Activated CD8-positive, alpha-beta memory T cell treated with anti-CD3 and anti-CD28 coated beads for 24 hours (primary cell): ENCODE data around the gene UQCRH.

Experiments
- DNase-seq: peaks from one replicate; pipeline ENCODE4 v3.0.0-alpha.2; 2020

The UQCRH gene

DNA sequence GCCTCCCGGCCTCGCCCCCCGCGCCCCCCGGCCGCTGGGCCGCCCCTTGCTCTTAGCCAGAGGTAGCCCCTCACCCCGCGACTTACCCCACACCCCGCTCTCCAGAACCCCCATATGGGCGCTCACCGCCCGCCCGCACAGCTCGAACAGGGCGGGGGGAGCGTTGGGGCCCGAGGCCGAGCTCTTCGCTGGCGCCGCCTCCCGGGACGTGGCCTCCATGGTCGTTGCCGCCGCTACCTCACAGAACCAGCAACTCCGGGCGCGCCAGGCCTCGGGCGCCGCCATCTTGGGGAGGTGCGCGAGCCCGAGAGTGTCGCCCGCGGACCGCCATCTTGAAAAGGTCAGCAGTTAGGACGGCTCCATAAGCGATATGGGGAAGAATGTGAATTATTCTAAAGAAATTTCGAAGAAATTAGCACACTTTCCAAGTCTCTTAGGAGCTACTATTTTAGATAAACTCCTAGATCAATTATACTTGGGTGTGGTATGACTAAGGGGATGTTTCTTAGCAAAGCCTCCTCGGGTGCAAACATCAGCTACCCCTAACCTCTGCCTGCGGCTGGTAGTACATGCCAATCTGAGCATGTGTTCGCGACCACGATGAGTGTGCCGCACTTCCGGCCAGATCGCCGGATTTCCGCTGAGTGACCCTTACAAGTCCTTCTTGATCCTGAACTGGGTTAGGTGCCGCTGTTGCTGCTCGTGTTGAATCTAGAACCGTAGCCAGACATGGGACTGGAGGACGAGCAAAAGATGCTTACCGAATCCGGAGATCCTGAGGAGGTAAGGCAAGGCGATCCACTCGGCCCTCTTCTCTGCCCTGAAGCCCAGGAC lies at the start of gene UQCRH, which contains the start of gene LRRC41:
TSS of gene UQCRH (plus strand) at position 661 of the 834 bp plus-strand sequence. CDS start at position 730, 69 bp downstream.
TSS of gene LRRC41 (minus strand) at position 579 of the 834 bp plus-strand sequence. CDS start at position 285, 294 bp downstream.
- peak; percentile 98 for DNase-seq

DNA sequence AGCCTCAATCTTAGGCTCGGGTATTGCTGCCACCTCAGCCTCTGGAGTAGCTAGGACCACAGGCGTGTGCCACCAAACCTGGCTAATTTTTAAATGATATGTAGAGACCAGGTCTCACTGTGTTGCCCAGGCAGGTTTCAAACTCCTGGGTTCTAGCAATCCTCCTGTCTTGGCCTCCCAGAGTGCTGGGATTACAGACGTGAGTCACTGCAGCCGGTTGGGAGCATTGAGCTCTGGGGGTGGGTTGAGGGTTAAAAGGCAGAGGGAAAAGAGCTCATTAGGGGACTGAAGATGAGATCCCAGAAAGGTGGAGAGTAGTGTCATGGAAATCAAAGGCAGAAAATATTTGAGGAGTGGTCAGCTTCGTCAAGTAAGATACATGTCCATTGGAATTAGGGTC lies 48.8 kb upstream of the UQCRH start:
- no peak for DNase-seq

DNA sequence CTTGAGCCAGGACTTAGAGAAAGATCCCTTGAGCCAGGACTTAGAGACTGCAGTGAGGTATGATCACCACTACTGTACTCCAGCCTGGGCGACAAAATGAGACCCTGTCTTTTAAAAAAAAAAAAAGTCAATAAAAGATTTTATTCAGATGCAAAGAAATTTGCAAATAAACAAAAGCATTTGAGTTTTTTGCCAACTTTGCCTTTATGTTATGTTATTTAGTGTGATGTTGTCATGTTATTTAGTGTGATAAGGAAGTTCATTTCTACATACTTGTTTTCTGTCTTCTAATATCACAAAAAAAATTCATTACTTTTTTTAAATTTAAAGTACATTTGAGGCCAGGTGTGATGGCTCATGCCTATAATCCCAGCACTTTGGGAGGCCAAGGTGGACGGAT lies 47.0 kb upstream of the UQCRH start:
- DNase-seq, result no peak

DNA sequence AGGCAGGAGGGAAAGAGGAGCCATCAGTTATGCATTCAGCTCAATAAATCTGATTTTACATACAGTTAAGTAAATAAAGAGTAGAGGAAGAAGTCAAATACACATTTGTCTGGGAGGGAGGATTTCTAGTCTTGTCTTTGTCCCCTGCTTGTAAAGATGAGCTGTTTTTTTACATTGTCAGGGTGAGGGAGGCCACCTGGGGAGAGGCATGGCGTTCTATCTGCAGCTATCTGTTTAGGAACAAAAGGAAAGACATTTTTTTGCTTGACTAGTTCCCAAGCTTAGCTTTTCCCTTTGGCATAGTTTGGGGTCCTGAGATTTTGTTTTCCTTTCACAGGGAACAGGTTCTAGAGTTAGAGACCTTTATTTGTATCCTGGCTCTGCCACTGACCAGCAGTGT lies 41.0 kb upstream of the UQCRH start:
- DNase-seq, result no peak

DNA sequence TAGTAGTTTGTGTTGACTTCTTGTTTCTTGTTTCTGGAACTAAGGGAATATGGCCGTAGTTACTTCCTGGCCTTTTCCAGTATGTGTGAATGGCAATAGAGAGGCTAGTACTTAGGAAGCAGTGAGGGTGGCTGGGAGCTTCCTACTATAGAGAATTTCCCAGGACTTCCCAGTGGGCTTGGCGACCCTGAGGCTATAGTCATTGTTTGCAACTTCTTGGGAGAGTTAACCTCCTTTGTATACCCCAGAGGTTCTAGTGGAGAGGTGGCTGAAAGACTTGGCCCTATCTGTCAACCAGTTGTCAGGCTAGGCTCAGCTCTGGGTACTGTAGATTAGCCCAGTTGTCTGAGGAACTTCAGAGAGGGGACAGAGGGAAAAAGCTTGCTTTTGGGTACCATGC lies 40.4 kb upstream of the UQCRH start:
- no peak for DNase-seq

DNA sequence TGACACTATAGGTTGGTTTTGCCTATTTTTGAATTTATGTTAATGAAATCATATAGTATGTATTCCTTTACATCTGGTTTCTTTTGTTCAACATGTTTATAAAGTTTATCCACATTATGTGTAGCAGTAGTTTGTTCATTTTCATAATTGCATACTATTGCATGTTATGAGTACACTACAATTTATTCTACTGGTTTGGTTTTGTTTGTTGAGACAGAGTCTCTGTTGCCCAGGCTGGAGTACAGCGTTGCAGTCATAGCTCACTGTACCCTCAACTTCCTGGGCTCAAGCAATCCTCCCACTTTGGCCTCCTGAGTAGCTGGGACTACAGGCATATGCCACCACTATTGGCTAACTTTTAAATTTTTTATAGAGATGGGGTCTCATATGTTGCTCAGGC lies 34.9 kb upstream of the UQCRH start:
- DNase-seq, result no peak

DNA sequence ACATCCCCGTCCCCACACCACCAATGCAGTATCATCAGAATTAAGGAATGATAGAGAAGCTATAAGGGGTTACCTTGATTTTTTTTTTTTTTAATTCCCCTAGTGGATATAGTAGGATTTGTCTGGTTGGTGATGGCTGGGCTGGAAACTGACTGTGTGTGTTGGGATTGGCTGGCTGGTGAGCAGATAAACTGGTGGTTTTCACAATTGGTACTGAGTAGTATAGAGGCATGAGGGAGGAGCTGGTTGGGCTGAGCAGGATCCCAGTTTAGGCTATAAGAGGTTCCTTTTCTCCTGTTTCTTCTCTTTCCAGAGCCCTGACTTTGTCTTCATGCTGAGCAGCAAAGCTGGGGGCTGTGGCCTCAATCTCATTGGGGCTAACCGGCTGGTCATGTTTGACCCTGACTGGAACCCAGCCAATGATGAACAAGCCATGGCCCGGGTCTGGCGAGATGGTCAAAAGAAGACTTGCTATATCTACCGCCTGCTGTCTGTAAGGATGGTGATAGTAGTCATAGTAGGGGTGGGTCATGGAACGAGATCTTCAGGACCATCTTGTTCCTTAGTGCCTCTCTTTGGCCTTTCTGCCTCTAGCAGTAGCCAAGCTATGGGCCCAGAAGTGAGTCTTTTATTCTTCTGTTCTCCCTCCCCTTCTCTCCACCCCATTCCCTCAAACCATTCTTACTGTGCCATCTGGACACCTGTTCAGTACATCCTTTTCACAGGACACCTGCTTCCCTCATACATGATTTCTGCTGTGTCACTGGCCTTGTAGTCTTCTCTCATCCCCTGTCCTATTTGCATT lies 29.1 kb upstream of the UQCRH start:
- no peak for DNase-seq

DNA sequence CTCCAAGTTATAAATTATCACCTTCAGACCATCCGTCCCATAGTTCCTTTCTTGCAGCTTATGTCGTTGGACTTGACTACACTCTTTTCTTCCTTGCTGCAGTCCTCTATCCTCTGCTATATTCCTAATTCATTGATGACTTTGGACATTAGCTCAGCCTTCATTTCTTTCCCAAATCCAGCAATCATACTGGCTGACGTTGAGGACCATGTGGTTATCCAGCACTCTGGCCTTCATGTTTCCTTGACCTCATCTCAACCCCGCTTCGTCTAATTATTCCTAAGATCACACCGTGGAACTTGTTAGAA lies 28.5 kb upstream of the UQCRH start:
- no peak for DNase-seq

DNA sequence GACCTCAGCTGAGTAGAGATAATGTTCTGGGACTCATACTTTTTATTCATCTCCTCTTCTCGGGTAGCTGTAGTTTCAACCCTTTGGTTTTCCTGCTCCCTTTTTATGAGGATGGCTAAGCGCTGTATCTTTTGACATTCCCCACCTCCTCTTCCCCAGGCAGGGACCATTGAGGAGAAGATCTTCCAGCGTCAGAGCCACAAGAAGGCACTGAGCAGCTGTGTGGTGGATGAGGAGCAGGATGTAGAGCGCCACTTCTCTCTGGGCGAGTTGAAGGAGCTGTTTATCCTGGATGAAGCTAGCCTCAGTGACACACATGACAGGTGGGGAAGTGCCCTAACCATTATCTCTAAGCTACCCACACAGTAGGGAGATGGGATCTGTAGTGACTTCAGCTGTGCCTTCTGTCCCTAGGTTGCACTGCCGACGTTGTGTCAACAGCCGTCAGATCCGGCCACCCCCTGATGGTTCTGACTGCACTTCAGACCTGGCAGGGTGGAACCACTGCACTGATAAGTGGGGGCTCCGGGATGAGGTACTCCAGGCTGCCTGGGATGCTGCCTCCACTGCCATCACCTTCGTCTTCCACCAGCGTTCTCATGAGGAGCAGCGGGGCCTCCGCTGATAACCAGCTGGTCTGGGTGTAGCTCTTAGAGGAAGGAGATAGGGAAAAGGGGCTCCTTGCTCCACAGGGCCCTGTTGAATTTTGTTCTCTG lies 25.7 kb upstream of the UQCRH start:
- DNase-seq, result no peak

DNA sequence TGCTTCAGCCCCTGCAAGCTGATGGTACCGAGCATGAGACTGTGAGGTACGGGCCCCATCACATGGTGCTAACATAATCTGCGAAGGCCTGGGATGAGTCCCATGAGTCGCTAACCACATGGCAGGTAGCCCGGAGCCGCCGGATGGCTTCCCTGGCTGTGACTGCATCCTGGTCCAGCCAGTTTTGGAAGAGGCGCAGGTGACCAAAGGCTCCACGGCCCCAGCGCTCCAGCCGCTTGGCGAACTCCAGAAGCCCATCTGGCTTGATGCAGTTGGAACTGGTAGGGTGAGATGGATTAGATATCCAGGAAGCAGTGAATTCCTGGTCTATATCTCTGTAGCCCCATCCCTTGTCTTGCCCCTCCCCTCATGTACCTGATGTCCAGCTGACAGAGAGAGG lies 24.7 kb upstream of the UQCRH start:
- DNase-seq, result no peak

DNA sequence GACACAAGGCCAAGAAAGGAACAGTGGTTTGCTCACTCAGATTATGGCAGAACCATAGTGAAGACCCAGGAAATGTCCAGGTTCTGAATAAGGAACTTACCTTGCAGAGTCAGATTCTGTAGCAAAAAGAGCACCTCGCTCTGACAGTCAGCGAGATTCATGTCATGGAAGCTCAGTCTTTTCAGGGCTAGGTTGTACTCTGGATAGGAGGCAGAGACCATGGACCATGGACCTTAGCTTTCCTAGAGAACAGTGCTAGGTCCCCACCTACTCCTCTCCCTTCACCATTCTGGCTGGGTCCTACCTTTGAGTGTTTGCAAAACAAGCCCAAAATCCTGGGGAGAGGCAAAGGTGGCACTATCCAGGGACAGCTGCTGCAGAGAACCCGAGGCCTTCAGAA lies 23.4 kb upstream of the UQCRH start:
- DNase-seq, result no peak

DNA sequence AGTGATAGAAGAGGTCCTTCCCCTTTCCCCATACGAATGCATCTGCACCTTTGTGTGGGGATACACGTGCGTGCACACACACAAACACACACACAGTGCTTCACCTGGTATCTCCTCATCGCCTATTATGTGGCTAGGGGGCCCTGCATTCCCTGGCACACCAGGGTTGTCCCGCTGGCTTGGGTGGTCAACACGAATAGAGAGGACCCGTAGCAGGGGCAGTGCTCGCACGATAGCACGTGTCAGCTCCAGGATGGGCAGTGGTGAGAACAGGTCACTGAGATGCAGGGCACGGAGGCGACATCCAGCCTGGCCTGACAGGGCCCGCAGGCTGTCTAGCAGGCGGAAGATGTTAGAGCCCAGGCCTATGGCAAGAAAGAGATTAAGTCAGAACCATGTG lies 22.5 kb upstream of the UQCRH start:
- no peak for DNase-seq

DNA sequence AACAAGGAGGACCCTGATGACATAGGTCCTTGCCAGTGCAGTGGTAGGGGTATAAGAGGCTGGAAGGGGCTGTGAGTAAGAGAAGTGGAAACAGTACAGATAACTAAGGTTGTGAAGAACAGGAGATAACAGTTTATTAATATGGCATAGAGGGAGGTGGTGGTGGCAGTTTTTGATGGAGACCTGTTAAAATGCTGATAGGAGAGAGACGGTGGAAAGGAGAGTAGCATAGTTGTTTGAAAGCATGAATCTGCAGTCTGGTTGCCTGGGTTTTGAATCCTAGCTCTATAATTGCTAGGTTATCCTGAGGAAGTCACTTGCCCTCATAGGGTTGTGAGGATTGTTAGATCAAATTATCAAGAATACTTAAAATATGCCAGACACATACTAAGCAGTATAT lies 19.4 kb upstream of the UQCRH start:
- no peak for DNase-seq

DNA sequence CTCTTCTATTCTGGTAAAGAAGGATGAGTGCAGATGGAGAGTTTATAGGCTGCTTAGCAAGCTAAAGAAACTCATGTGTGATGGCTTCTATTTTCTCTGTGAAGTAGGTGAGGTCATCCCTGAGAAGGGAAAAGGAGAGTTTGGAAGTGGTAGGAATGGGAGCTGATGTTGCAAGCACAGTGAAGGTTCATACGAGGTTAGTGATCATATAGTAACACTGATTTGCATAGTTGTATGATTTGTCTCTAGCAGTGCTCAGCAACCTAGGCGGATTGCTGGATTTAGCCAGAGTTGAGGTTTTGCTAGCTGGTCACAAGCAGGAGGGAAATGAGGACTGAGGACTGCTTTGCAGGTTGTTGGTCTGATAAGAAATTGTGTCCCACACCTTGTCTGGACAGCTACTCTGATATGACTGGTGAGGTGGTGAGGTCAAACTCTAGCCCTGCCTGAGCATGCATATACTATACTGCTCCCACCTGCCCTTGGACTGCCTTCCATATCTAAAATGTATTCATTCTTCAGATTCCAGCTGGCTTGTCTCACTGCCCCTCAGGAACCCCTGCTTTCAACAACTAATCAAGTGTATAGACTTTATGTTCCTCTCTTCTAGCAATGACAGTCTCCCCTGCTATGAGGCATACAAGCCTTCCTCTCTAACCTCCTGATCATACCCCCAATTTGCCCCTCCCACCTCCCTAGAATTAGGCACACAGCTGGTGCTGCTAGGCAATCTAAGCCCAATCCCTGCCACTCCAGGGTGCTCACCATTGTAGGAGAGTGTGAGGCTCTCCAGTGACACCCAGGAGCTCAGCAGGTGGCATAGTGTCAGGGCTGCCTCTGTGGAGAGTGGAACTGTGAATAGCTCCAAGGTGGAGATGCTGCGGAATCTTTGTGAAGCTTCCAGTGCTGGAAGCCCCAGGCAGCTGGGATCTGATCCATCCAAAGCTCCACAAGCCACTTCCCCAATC lies 18.6 kb upstream of the UQCRH start:
- no peak for DNase-seq

DNA sequence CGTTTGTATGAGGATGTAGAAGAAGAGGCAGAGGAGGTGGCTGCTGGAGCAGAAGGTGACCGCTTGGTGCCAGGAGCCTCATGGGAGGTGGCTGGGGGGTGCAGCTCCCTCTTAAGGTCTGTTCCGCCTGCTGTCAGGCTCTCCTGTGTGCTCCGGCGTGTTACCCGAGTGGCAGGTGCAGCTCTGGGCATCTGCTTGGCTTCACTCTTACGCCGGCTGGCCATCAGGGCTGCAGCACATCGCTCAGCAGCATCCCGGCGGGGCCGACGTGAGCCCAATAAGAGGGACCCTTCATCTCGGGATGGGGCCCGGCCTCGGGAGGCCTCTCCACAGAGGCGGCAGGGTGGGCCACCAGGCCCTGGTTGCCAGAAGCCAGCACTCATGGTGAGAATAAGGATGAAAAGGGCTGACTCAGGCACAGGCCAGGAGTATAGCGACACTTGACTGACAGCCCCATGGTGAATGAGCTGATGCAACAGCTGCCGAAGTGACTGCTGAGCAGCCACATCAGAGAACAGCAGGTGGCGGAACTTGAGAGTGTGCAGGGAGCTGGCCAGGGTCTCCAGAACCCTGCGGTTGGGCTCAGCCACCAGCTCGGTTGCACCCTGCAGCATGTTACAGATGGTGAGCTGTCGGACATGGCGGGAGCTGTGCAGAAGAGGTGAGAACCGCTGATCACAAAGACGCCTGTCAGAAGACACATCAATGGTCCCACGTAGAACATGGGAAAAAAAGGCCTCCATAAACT lies 17.6 kb upstream of the UQCRH start:
- DNase-seq, result peak; percentile 71

DNA sequence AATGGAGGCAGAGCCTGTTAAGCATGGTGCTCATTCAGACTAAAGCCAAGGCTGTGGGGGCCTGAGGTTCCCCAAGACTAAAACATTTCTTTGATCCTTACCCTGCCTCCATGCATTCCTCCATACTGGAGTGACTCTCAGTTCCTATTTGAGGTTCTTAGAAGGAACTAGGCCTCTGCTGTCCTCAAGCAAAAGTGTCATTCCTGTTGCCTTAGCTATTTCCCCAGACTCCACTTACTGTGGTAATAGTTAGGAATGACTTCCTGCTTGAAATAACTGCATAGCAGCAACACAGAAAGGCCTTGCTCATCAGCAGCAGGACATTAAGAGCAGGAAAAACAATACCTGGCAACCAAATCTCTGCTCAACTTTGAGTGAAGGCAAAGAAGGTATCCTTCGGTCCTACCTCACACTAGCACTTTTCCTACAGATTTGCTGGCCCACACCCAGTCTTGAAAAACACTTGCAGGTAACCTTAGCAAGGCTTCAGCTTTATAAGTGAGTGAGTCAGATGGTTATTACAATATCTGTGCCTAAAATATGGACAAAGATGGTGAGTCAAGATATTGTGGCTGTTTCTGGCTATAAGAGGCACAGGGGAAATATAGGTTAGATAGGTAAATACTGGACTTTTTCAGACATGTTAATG lies 14.9 kb upstream of the UQCRH start:
- DNase-seq, result no peak

DNA sequence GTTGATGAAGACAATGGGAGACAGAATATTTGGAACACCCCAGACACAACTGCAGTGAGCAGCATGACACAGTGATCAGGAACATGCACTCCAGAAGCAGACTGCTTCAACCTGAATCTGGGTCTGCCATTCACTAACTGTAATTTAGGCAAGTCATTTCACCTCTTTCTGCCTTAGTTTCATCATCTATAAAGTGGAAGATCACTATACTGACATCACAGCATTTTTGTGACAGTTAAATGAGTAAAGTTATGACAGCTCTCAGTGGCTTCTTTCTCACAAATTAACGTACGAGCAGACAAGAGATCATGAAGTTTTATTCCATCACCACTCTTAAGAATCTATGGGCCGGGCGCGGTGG lies 14.4 kb upstream of the UQCRH start:
- no peak for DNase-seq

DNA sequence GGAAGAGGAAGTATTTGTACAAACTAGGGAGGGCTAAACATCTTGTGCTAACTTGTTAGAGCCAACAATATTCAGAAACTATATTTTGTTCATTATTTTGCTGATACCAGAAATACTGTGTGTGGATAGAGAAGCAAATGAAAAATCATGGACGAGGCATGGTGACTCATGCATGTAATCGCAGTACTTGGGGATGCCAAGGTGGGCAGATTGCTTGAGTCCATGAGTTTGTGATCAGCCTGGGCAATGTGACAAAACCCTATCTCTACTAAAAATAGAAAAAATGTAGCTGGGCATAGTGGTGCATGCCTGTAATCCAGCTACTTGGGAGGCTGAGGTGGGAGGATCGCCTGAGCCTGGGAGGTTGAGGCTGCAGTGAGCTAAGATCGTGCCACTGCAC lies 13.5 kb upstream of the UQCRH start:
- DNase-seq, result no peak

DNA sequence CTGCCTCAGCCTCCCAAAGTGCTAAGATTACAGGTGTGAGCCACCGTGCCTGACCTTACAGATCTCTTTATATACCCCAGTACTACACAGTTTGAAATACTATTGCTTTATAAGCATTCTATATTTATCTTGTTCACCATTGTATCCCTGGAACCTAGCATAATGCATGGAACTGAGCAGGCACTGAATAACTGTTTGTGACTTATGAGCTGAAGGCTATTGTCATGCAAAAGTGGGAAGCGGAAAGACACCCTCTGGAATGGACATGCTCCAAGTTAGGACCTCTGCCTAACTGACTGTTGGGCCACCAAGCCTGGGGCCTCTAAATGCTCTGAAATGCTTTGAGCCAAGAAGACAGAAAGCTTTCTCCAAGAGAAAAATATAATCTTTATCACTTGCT lies 8.2 kb upstream of the UQCRH start:
- no peak for DNase-seq

DNA sequence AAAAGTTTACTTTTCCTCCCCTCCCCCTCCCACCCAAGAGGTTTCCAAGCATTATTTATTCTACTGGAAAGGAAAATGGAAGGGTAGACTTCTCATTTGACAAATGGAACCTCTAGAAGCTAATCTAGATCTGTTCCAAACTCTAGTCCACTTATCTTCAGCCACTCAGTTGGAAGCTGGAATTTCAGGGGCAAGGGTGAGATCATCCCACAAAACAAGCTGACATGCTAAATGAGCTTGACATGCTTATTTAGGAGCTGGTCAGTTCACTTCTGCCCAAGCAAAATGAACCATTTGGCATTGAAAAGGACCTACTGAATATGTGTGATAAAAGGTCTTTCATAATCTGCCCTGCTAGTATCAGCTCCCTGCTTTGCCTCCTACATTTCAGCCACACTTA lies 5.1 kb upstream of the UQCRH start:
- no peak for DNase-seq

DNA sequence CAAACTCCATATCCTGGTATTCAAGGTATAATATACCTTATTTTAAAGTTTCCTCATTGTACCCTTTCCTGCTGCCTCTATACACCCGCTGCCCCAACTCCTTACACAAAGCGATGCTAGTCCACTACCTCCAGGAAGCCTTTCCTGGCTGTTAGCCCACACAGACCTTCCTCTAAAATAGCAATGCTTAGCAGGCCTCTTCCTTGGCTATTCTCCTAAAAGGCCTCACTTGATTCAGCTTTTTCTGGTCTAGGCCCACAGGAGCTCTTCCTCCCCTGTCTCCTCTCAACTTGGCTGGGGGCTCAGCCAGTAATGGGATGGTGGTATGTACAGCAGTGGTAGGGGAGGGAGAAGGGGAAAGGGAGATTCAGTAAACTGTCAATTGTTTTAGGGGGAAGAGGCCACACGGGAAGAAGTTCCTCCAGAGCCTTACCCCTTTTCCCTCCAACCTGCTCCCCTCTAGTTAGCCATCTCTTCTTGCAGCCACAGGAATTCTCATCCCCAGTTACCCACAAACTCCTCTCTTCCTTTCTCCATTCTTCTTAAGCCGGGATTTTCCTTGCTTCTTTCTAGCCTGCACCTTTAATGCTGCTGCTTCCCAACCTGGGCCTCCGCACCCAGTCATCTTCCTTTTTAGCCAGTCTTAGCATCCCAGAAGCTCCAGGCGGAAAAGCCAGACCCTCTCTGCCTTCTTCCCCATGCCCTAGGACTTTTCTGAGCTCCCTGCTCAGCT lies 2.7 kb upstream of the UQCRH start:
- DNase-seq, result no peak
